Osteoblast (primary cell): ENCODE results near the gene KIF13A. TPM values are rescaled to one million over a fixed set of nuclear protein-coding genes. Genes with fewer than 3 reads are reported as not detected.
A peak's percentile ranks its signal among the peaks of the same experiment; 100 is the strongest.

ENCODE experiments used
- DNase-seq: peaks from one replicate; pipeline ENCODE4 v3.0.0; 2011; ENCODE audit warnings: low spot score, mixed read lengths; ENCODE audit not compliant: insufficient read length; ENCODE audit errors: missing footprints
- H2AFZ ChIP-seq: 2 replicates; pipeline ENCODE4 v1.6.0; 2011; ENCODE audit warnings: mild to moderate bottlenecking, low read length
- H3K27ac ChIP-seq: 2 replicates; pipeline ENCODE4 v1.5.1; 2011; ENCODE audit warnings: mild to moderate bottlenecking, low read depth, low read length, moderate library complexity
- H3K27me3 ChIP-seq: 2 replicates; pipeline ENCODE4 v1.6.0; 2012; ENCODE audit warnings: mild to moderate bottlenecking, control low read depth, inconsistent platforms, low read length, moderate library complexity; ENCODE audit not compliant: insufficient read depth
- H3K36me3 ChIP-seq: 2 replicates; pipeline ENCODE4 v1.5.1; 2011; ENCODE audit warnings: mild to moderate bottlenecking, low read length, control low read depth, moderate library complexity; ENCODE audit not compliant: insufficient read depth
- H3K4me1 ChIP-seq: 2 replicates; pipeline ENCODE4 v1.5.1; 2011; ENCODE audit warnings: mild to moderate bottlenecking, low read length, control low read depth, moderate library complexity; ENCODE audit not compliant: insufficient read depth
- H3K4me2 ChIP-seq: 2 replicates; pipeline ENCODE4 v1.6.0; 2011; ENCODE audit warnings: mild to moderate bottlenecking, low read length; ENCODE audit not compliant: insufficient read depth
- H3K4me3 ChIP-seq: fragments of 200-600 bp; sonication (generic); 3 replicates; pipeline ENCODE4 v1.5.1; 2012; ENCODE audit warnings: mild to moderate bottlenecking, low read length, inconsistent platforms; ENCODE audit not compliant: insufficient read depth
- H3K79me2 ChIP-seq: 2 replicates; pipeline ENCODE4 v1.6.0; 2012; ENCODE audit warnings: mild to moderate bottlenecking, low read length, control low read depth, inconsistent platforms; ENCODE audit not compliant: insufficient read depth
- H3K9me3 ChIP-seq: 2 replicates; pipeline ENCODE4 v1.5.1; 2011; ENCODE audit warnings: low read depth, low read length, control low read depth
- H4K20me1 ChIP-seq: 2 replicates; pipeline ENCODE4 v1.6.0; 2012; ENCODE audit warnings: mild to moderate bottlenecking, low read length, control low read depth; ENCODE audit not compliant: insufficient read depth
- CTCF ChIP-seq: IDR thresholded peaks from 2 replicates; pipeline ENCODE4 v1.5.1; 2011; ENCODE audit warnings: mild to moderate bottlenecking, low read depth, low read length, moderate library complexity; ENCODE audit errors: extremely low read depth
- total RNA-seq: library from RNA; depleted of rRNA; stranded (reverse); fragments of >200 nt; gene quantifications from 2 replicates; pipeline ENCODE4 v1.2.3, GENCODE V29; 2012

The KIF13A gene
- total RNA-seq, 1 donor, result 61.5 TPM

- Histone ChIP-seq H3K36me3 (no peaks in the 10 kb centered on the region), H3K27me3 (no peaks in the 10 kb centered on the region), H3K4me1 (peaks cover 51% of the 10 kb centered on the region), H3K27ac (no peak overlapping the region), H4K20me1 (no peaks in the 10 kb centered on the region), H2AFZ (no peak overlapping the region), H3K4me2 (no peak overlapping the region), H3K79me2 (peaks cover 12% of the 10 kb centered on the region), H3K4me3 (no peak overlapping the region), H3K9me3 (no peaks in the 10 kb centered on the region)
- no peak for TF ChIP-seq CTCF
- DNase-seq, result no peak
Measured at GRCh38 chr6:17870300-17871188, 116.9 kb downstream of the KIF13A start.

- no peaks in the 10 kb centered on the region for H3K9me3 ChIP-seq
- no peak overlapping the region for H3K4me3 ChIP-seq
- DNase-seq, result no peak
- no peaks in the 10 kb centered on the region for H3K27me3 ChIP-seq
- H3K27ac ChIP-seq, result no peak overlapping the region
- no peak overlapping the region for H3K4me2 ChIP-seq
- no peaks in the 10 kb centered on the region for H4K20me1 ChIP-seq
- H2AFZ ChIP-seq, result no peak overlapping the region
- H3K36me3 ChIP-seq, result no peaks in the 10 kb centered on the region
- H3K4me1 ChIP-seq, result peaks cover 59% of the 10 kb centered on the region
- TF ChIP-seq CTCF, result no peak
- H3K79me2 ChIP-seq, result peaks cover 9% of the 10 kb centered on the region
Measured at GRCh38 chr6:17869753-17870050, 117.7 kb downstream of the KIF13A start.

GRCh38 chr6:17869010-17869752 is 118.3 kb downstream of the KIF13A start:
- Histone ChIP-seq H3K4me1 (peaks cover 64% of the 10 kb centered on the region), H3K9me3 (no peaks in the 10 kb centered on the region), H3K36me3 (no peaks in the 10 kb centered on the region), H2AFZ (no peak overlapping the region), H3K27me3 (no peaks in the 10 kb centered on the region), H3K79me2 (peaks cover 8% of the 10 kb centered on the region), H3K27ac (peak overlapping the region; percentile 78), H4K20me1 (no peaks in the 10 kb centered on the region), H3K4me2 (peak overlapping the region; percentile 18), H3K4me3 (no peak overlapping the region)
- TF ChIP-seq CTCF, result no peak
- no peak for DNase-seq

- Histone ChIP-seq H3K27ac (peak overlapping the region; percentile 78), H3K4me2 (peak overlapping the region; percentile 3), H3K4me3 (no peak overlapping the region), H3K9me3 (no peaks in the 10 kb centered on the region), H3K36me3 (no peaks in the 10 kb centered on the region), H2AFZ (no peak overlapping the region), H3K4me1 (peaks cover 75% of the 10 kb centered on the region), H3K79me2 (peaks cover 3% of the 10 kb centered on the region), H3K27me3 (no peaks in the 10 kb centered on the region), H4K20me1 (no peaks in the 10 kb centered on the region)
- DNase-seq, result peak; percentile 43
- no peak for TF ChIP-seq CTCF
Measured at GRCh38 chr6:17867880-17868279, 119.6 kb downstream of the KIF13A start.
